Measurements from ENCODE around the gene POU2F2. TPM values are rescaled to one million over a fixed set of nuclear protein-coding genes. Genes with fewer than 3 reads are reported as not detected.

POU2F2 gene
- polyA plus RNA-seq, 1 of the 3 experiments (the other 2 are of a cell fraction): 0.49 TPM

DNA sequence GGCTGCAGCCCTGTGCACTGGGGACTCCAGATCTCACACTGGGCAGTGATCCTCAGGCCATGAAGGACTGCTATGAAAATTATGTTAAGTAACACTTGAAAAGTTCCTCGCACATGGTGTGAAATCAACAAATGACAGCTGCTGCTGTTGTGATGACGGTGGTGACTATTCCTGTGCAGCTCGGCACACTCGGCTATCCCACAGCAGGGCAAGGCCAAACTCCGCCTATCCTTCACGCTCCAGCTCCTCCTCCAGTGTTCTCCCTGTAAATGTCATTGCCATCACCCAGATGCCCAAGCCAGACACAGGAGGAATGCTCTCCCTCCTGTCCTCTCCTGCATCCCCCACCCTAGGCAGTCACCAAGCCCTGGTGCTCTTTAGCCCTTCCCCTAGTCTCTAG lies 93.6 kb downstream of the POU2F2 start:
- Histone ChIP-seq H3K4me1 (ENCODE audit: control insufficient read depth in 1 of 2, insufficient read depth in 2 of 2, low read depth in 1 of 2, low read length in 1 of 2) (no peaks in the 10 kb centered on the region), H3K4me2 (no peak overlapping the region), H3K9me3 (no peaks in the 10 kb centered on the region), H3K79me2 (ENCODE audit: insufficient read depth) (no peaks in the 10 kb centered on the region), H3K36me3 (replicated peaks in 1 of 2; ENCODE audit: control insufficient read depth in 1 of 2, insufficient read depth in 2 of 2, low read length in 1 of 2) (no peaks in the 10 kb centered on the region), H3K27me3 (ENCODE audit: insufficient read depth) (0 out of 2 replicates have a peak, but pooled peaks cover 3% of the 10 kb centered on the region), H3K9me2 (no peaks in the 10 kb centered on the region), H3K27ac (ENCODE audit: low read depth in 2 of 2, low read length in 1 of 2) (no peak overlapping the region), H4K20me1 (ENCODE audit: insufficient read depth) (no peaks in the 10 kb centered on the region), H2AFZ (ENCODE audit: low read depth) (no peak overlapping the region), H3K9ac (no peak overlapping the region), H3K4me3 (ENCODE audit: low read depth in 2 of 2, low read length in 1 of 2) (no peak overlapping the region), H3F3A (replicated peaks; ENCODE audit: insufficient read depth) (no peaks in the 10 kb centered on the region)
- TF ChIP-seq USF2 (IDR thresholded peaks at IDR 0.05; ENCODE audit: borderline replicate concordance, low read depth, low read length): no peak
- CTCF ChIA-PET: interaction anchor here (0.6 to 2.1 kb wide), 7 partner anchors 10 to 80 kb away, joined by 3 to 10 read pairs (median 4); partner anchors contain the start of gene RABAC1
- 82% methylated on average over 6 of the region's 6 CpGs for WGBS (ENCODE audit: low lambda C conversion rate)
- DNase-seq: no peak
- POLR2A ChIA-PET: no interaction called here

DNA sequence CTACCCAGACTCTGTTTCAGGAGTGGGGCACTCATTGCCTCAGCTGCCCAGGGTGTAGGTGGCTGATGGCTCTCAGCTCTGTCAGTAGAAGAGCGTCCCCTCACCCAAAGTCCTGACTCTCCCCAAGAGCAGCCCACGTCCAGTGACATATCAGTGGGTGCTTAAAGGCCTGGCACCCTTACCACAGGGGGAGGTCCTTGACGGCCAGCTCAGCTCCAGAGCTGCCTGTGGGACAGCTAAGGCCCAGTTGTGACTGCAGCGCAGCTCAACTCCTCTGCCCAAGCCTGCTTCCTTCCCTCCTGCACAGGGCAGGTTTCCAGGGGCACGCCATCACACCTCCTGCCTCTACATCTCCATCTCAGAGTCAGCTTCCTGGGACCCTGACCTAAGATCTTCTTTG lies 94.6 kb downstream of the POU2F2 start:
- H3K36me3 ChIP-seq (replicated peaks in 1 of 2; ENCODE audit: control insufficient read depth in 1 of 2, insufficient read depth in 2 of 2, low read length in 1 of 2): no peaks in the 10 kb centered on the region
- 59% methylated on average over 5 of the region's 5 CpGs for WGBS (ENCODE audit: low lambda C conversion rate)
- POLR2A ChIA-PET: interaction anchor here (0.5 to 1.1 kb wide), 3 partner anchors 42 to 107 kb away, joined by 3 to 4 read pairs (median 3); no protein-coding TSS in a partner anchor

More for the DNA sequence above, 94.6 kb downstream of the POU2F2 start:
- Histone ChIP-seq H3K4me3 (ENCODE audit: low read depth in 2 of 2, low read length in 1 of 2) (no peak overlapping the region), H3K9me2 (no peaks in the 10 kb centered on the region), H3K79me2 (ENCODE audit: insufficient read depth) (no peaks in the 10 kb centered on the region), H3K9me3 (no peaks in the 10 kb centered on the region), H3K4me1 (ENCODE audit: control insufficient read depth in 1 of 2, insufficient read depth in 2 of 2, low read depth in 1 of 2, low read length in 1 of 2) (no peaks in the 10 kb centered on the region), H4K20me1 (ENCODE audit: insufficient read depth) (no peaks in the 10 kb centered on the region), H3K9ac (no peak overlapping the region), H2AFZ (ENCODE audit: low read depth) (no peak overlapping the region), H3K27me3 (ENCODE audit: insufficient read depth) (0 out of 2 replicates have a peak, but pooled peaks cover 3% of the 10 kb centered on the region), H3K27ac (ENCODE audit: low read depth in 2 of 2, low read length in 1 of 2) (no peak overlapping the region), H3K4me2 (no peak overlapping the region), H3F3A (replicated peaks; ENCODE audit: insufficient read depth) (no peaks in the 10 kb centered on the region)
- DNase-seq: no peak
- CTCF ChIA-PET: interaction anchor here (0.9 to 2.1 kb wide), 4 partner anchors 9 to 242 kb away, joined by 3 to 10 read pairs (median 8); no protein-coding TSS in a partner anchor
- TF ChIP-seq MEF2A (IDR thresholded peaks at IDR 0.05; ENCODE audit: borderline replicate concordance, low read depth) (no peak), PBX3 (IDR thresholded peaks at IDR 0.05) (no peak), FOSL2 (IDR thresholded peaks at IDR 0.05; ENCODE audit: borderline replicate concordance, low read depth) (no peak), SMC3 (IDR thresholded peaks at IDR 0.05; ENCODE audit: low read depth, low read length) (no peak)
- TF ChIP-seq, protein P1, sequence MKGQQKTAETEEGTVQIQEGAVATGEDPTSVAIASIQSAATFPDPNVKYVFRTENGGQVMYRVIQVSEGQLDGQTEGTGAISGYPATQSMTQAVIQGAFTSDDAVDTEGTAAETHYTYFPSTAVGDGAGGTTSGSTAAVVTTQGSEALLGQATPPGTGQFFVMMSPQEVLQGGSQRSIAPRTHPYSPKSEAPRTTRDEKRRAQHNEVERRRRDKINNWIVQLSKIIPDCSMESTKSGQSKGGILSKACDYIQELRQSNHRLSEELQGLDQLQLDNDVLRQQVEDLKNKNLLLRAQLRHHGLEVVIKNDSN (IDR thresholded peaks at IDR 0.05; ENCODE audit: borderline replicate concordance, low read depth): no peak
- TF ChIP-seq, protein P2, sequence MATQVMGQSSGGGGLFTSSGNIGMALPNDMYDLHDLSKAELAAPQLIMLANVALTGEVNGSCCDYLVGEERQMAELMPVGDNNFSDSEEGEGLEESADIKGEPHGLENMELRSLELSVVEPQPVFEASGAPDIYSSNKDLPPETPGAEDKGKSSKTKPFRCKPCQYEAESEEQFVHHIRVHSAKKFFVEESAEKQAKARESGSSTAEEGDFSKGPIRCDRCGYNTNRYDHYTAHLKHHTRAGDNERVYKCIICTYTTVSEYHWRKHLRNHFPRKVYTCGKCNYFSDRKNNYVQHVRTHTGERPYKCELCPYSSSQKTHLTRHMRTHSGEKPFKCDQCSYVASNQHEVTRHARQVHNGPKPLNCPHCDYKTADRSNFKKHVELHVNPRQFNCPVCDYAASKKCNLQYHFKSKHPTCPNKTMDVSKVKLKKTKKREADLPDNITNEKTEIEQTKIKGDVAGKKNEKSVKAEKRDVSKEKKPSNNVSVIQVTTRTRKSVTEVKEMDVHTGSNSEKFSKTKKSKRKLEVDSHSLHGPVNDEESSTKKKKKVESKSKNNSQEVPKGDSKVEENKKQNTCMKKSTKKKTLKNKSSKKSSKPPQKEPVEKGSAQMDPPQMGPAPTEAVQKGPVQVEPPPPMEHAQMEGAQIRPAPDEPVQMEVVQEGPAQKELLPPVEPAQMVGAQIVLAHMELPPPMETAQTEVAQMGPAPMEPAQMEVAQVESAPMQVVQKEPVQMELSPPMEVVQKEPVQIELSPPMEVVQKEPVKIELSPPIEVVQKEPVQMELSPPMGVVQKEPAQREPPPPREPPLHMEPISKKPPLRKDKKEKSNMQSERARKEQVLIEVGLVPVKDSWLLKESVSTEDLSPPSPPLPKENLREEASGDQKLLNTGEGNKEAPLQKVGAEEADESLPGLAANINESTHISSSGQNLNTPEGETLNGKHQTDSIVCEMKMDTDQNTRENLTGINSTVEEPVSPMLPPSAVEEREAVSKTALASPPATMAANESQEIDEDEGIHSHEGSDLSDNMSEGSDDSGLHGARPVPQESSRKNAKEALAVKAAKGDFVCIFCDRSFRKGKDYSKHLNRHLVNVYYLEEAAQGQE (IDR thresholded peaks at IDR 0.05; ENCODE audit: low read depth, low read length): no peak
- TF ChIP-seq, protein P3, sequence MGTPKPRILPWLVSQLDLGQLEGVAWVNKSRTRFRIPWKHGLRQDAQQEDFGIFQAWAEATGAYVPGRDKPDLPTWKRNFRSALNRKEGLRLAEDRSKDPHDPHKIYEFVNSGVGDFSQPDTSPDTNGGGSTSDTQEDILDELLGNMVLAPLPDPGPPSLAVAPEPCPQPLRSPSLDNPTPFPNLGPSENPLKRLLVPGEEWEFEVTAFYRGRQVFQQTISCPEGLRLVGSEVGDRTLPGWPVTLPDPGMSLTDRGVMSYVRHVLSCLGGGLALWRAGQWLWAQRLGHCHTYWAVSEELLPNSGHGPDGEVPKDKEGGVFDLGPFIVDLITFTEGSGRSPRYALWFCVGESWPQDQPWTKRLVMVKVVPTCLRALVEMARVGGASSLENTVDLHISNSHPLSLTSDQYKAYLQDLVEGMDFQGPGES (IDR thresholded peaks at IDR 0.05; ENCODE audit: low read depth, low read length): no peak

Small RNA genes lying within 50 kb of the gene (small RNA-seq; reads per million reads assigned to genes)
- gene MIR4323: 0 reads per million in 7 experiments

Other genes starting within 250 kb of the POU2F2 start
- 67.3 and 102 TPM in 2 replicates for gene ARHGEF1, start 249.3 kb downstream of the POU2F2 start, polyA plus RNA-seq (2012; rRNA removed)
- 0.03 and 0.07 TPM in 2 replicates for gene ERFL, start 204.0 kb downstream of the POU2F2 start, polyA plus RNA-seq (2012; rRNA removed)
- gene RABAC1, start 173.1 kb downstream of the POU2F2 start, polyA plus RNA-seq (2012; rRNA removed): 252 and 287 TPM in 2 replicates
- gene ATP1A3, start 138.2 kb downstream of the POU2F2 start, polyA plus RNA-seq (2012; rRNA removed): 0.75 and 0.77 TPM in 2 replicates
- 0.71 and 2.4 TPM in 2 replicates for gene GRIK5, start 62.2 kb downstream of the POU2F2 start, polyA plus RNA-seq (2012; rRNA removed)
- 6.9 and 8.5 TPM in 2 replicates for gene ZNF574, start 56.3 kb downstream of the POU2F2 start, polyA plus RNA-seq (2012; rRNA removed)
- gene DEDD2, start 85.2 kb upstream of the POU2F2 start, polyA plus RNA-seq (2012; rRNA removed): 30.2 and 31.1 TPM in 2 replicates
- gene ZNF526, start 87.9 kb upstream of the POU2F2 start, polyA plus RNA-seq (2012; rRNA removed): 3.5 and 4.0 TPM in 2 replicates
- gene GSK3A, start 110.2 kb upstream of the POU2F2 start, polyA plus RNA-seq (2012; rRNA removed): 42.1 and 47.2 TPM in 2 replicates
- 89.6 and 94.5 TPM in 2 replicates for gene ERF, start 122.7 kb upstream of the POU2F2 start, polyA plus RNA-seq (2012; rRNA removed)
- 8.6 and 16.9 TPM in 2 replicates for gene CIC, start 136.8 kb upstream of the POU2F2 start, polyA plus RNA-seq (2012; rRNA removed)
- 1.3 TPM in 2 replicates for gene PRR19, start 169.7 kb upstream of the POU2F2 start, polyA plus RNA-seq (2012; rRNA removed)
- gene PAFAH1B3, start 170.2 kb upstream of the POU2F2 start, polyA plus RNA-seq (2012; rRNA removed): 105 and 160 TPM in 2 replicates
- 0.37 and 2.0 TPM in 2 replicates for gene TMEM145, start 180.9 kb upstream of the POU2F2 start, polyA plus RNA-seq (2012; rRNA removed)
- gene MEGF8, start 193.2 kb upstream of the POU2F2 start, polyA plus RNA-seq (2012; rRNA removed): 12.0 and 19.1 TPM in 2 replicates

Measured in SK-N-SH (cell line).